WTC11 (cell line): ENCODE data around the gene SSTR1. TPM values are rescaled to one million over a fixed set of nuclear protein-coding genes. Genes with fewer than 3 reads are reported as not detected.

ENCODE experiments used
- ATAC-seq: fragments of 200-7000 bp; cut with Tn5 transposase; 2 replicates; pipeline ENCODE4 v1.10.0; 2021; ENCODE audit warnings: mild to moderate bottlenecking, moderate library complexity
- CTCF ChIA-PET: fragments of 300-600 bp; sonication (Branson Sonifier 250); formaldehyde crosslinking; loops from one replicate; lab custom pipeline; 2021; ENCODE audit warnings: antibody characterized with exemption; lab: Charles Lee
- POLR2A ChIA-PET: fragments of 350-600 bp; sonication (Branson Sonifier 250); formaldehyde crosslinking; loops from one replicate; lab custom pipeline; 2021; ENCODE audit warnings: antibody characterized with exemption; lab: Charles Lee
- DNase-seq: peaks from one replicate; pipeline ENCODE4 v3.0.0; 2021; ENCODE audit warnings: low spot score
- H3K27ac Mint-ChIP-seq: 2 replicates; pipeline ENCODE4 v1.8.0; 2021; ENCODE audit warnings: mixed read lengths
- H3K27me3 Mint-ChIP-seq: 2 replicates; pipeline ENCODE4 v1.8.0; 2021; ENCODE audit warnings: low read depth, mild to moderate bottlenecking, moderate library complexity, mixed read lengths
- H3K36me3 Mint-ChIP-seq: 2 replicates; pipeline ENCODE4 v1.8.0; 2021; ENCODE audit warnings: mixed read lengths
- H3K4me1 Mint-ChIP-seq: 2 replicates; pipeline ENCODE4 v1.8.0; 2022; ENCODE audit warnings: mixed read lengths
- H3K4me3 Mint-ChIP-seq: 2 replicates; pipeline ENCODE4 v1.8.0; 2021; ENCODE audit warnings: mild to moderate bottlenecking, moderate library complexity, mixed read lengths
- H3K9me3 Mint-ChIP-seq: 2 replicates; pipeline ENCODE4 v1.8.0; 2021; ENCODE audit warnings: mixed read lengths
- AR ChIP-seq: fragments of 250-450 bp; sonication (Bioruptor Pico); IDR thresholded peaks from 2 replicates; pipeline ENCODE4 v1.9.0; 2021; ENCODE audit warnings: mild to moderate bottlenecking
- ELF4 ChIP-seq: sonication (generic); formaldehyde crosslinking; IDR thresholded peaks from 2 replicates; pipeline ENCODE4 v1.8.1; 2022; ENCODE audit warnings: low read depth, mild to moderate bottlenecking, moderate library complexity, missing genetic modification reagents
- FOXK1 ChIP-seq: sonication (generic); formaldehyde crosslinking; IDR thresholded peaks from 2 replicates; pipeline ENCODE4 v1.8.0; 2022; ENCODE audit warnings: mild to moderate bottlenecking, moderate library complexity, missing genetic modification reagents
- IRF2 ChIP-seq: sonication (generic); formaldehyde crosslinking; IDR thresholded peaks from 2 replicates; pipeline ENCODE4 v1.8.0; 2022; ENCODE audit warnings: low read depth, missing genetic modification reagents, borderline replicate concordance
- JAZF1 ChIP-seq: fragments of 250-450 bp; sonication (Bioruptor Pico); IDR thresholded peaks from 2 replicates; pipeline ENCODE4 v1.9.0; 2021; ENCODE audit warnings: moderate library complexity, mild to moderate bottlenecking, inconsistent platforms
- MAX ChIP-seq: sonication (generic); formaldehyde crosslinking; IDR thresholded peaks from 2 replicates; pipeline ENCODE4 v1.8.0; 2022; ENCODE audit warnings: mild to moderate bottlenecking, missing genetic modification reagents
- NFATC4 ChIP-seq: fragments of 250-450 bp; sonication (Bioruptor Pico); IDR thresholded peaks from 2 replicates; pipeline ENCODE4 v1.9.0; 2021; ENCODE audit warnings: mild to moderate bottlenecking
- NR1H2 ChIP-seq: sonication (generic); formaldehyde crosslinking; IDR thresholded peaks from 2 replicates; pipeline ENCODE4 v1.9.0; 2021; ENCODE audit warnings: mild to moderate bottlenecking, moderate library complexity, missing genetic modification reagents
- NR2C2 ChIP-seq: sonication (generic); formaldehyde crosslinking; IDR thresholded peaks from 2 replicates; pipeline ENCODE4 v1.8.0; 2022; ENCODE audit warnings: mild to moderate bottlenecking, missing genetic modification reagents
- PREB ChIP-seq: sonication (generic); formaldehyde crosslinking; IDR thresholded peaks from 2 replicates; pipeline ENCODE4 v1.8.1; 2022; ENCODE audit warnings: mild to moderate bottlenecking, missing genetic modification reagents, moderate library complexity, borderline replicate concordance
- PRRX2 ChIP-seq: fragments of 250-450 bp; sonication (Bioruptor Pico); IDR thresholded peaks from 2 replicates; pipeline ENCODE4 v1.8.0; 2021; ENCODE audit warnings: mild to moderate bottlenecking
- SP1 ChIP-seq: sonication (generic); formaldehyde crosslinking; conservative IDR thresholded peaks from 2 replicates; pipeline ENCODE4 v1.8.1; 2022; ENCODE audit warnings: missing genetic modification reagents
- TEAD1 ChIP-seq: sonication (generic); formaldehyde crosslinking; IDR thresholded peaks from 2 replicates; pipeline ENCODE4 v1.8.0; 2022; ENCODE audit warnings: mild to moderate bottlenecking, missing genetic modification reagents
- TEAD4 ChIP-seq: sonication (generic); formaldehyde crosslinking; IDR thresholded peaks from 2 replicates; pipeline ENCODE4 v1.8.0; 2022; ENCODE audit warnings: mild to moderate bottlenecking, missing genetic modification reagents
- USF2 ChIP-seq: sonication (generic); formaldehyde crosslinking; IDR thresholded peaks from 2 replicates; pipeline ENCODE4 v1.8.1; 2023; ENCODE audit warnings: mild to moderate bottlenecking, missing genetic modification reagents, moderate library complexity
- ZNF232 ChIP-seq: sonication (generic); formaldehyde crosslinking; IDR thresholded peaks from 2 replicates; pipeline ENCODE4 v1.8.0; 2022; ENCODE audit warnings: mild to moderate bottlenecking, missing genetic modification reagents
- ZNF416 ChIP-seq: fragments of 250-450 bp; sonication (Bioruptor Pico); IDR thresholded peaks from 2 replicates; pipeline ENCODE4 v1.9.0; 2021; ENCODE audit warnings: mild to moderate bottlenecking, inconsistent platforms
- ZNF532 ChIP-seq: fragments of 250-450 bp; sonication (Bioruptor Pico); IDR thresholded peaks from 2 replicates; pipeline ENCODE4 v1.9.0; 2021; ENCODE audit warnings: mild to moderate bottlenecking, borderline replicate concordance
- ZNF671 ChIP-seq: fragments of 250-450 bp; sonication (Bioruptor Pico); IDR thresholded peaks from 2 replicates; pipeline ENCODE4 v1.8.0; 2021; ENCODE audit warnings: mild to moderate bottlenecking
- total RNA-seq: library from RNA; stranded (reverse); gene quantifications from 3 replicates; pipeline ENCODE4 v1.2.3, GENCODE V29; 2021
- TF ChIP-seq, protein P1 (sequence below): sonication (generic); formaldehyde crosslinking; IDR thresholded peaks from 2 replicates; pipeline ENCODE4 v1.8.1; 2022; ENCODE audit warnings: low read depth, missing genetic modification reagents, borderline replicate concordance

SSTR1 gene
- total RNA-seq, 1 experiment from 2014 or later, result 1.7 TPM

GRCh38 chr14:38205119-38205813 is 2.4 kb upstream of the SSTR1 start (continued):
- TF ChIP-seq ZNF532 (CRISPR knock-in tag), result peak; percentile 92; the same call in 1 of the 2 replicates
- TF ChIP-seq SP1 (CRISPR knock-in tag), result no peak; the same call in 1 of the 2 replicates
- peak; percentile 94 for TF ChIP-seq NFATC4 (CRISPR knock-in tag)
- TF ChIP-seq IRF2 (CRISPR knock-in tag), result no peak
- no peak for TF ChIP-seq PREB (CRISPR knock-in tag)
- no peak for TF ChIP-seq FOXK1 (CRISPR knock-in tag)
- TF ChIP-seq, protein P1, sequence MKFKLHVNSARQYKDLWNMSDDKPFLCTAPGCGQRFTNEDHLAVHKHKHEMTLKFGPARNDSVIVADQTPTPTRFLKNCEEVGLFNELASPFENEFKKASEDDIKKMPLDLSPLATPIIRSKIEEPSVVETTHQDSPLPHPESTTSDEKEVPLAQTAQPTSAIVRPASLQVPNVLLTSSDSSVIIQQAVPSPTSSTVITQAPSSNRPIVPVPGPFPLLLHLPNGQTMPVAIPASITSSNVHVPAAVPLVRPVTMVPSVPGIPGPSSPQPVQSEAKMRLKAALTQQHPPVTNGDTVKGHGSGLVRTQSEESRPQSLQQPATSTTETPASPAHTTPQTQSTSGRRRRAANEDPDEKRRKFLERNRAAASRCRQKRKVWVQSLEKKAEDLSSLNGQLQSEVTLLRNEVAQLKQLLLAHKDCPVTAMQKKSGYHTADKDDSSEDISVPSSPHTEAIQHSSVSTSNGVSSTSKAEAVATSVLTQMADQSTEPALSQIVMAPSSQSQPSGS (CRISPR knock-in tag), result no peak
- no peak for TF ChIP-seq TEAD4 (CRISPR knock-in tag)
- peak; percentile 95 for TF ChIP-seq ZNF416
- TF ChIP-seq NR1H2 (CRISPR knock-in tag), result no peak
- TF ChIP-seq MAX (CRISPR knock-in tag), result no peak
- peak; percentile 97 for TF ChIP-seq PRRX2
- no peak for TF ChIP-seq ELF4 (CRISPR knock-in tag)
- TF ChIP-seq JAZF1 (CRISPR knock-in tag), result no peak
- TF ChIP-seq NR2C2 (CRISPR knock-in tag), result no peak
- TF ChIP-seq TEAD1 (CRISPR knock-in tag), result no peak
- TF ChIP-seq ZNF232, result no peak
- TF ChIP-seq USF2 (CRISPR knock-in tag), result no peak

DNA sequence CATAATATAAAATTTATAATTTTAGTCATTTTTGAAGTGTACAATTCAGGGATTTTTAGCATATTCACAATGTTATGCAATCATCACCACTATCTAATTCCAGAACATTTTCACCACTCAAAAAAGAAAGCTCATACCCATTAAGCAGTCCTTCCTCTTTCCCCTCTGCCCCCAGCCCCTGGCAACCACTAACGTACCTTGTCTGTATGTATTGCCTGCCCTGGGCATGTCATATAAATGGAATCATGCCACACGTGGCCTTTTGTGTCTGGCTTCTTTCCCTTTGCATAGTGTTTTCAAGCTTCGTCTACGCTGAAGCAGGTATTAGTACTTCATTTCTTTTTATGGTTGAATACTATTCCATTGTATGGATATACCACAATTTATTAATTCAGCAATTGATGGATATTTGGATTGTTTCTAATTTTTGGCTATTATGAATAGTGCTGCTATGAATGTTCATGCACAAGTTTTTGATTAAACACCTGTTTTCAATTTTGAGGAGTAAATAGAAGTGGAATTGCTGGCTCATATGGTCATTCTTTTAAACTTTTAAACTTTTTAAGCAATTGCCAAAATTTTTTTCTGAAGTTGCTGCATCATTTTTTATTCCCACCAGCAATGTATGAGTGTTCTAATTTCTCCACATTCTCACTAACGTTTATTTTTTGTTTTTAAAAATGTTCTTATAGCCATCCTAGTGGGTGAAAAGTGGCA is 1.6 kb upstream of the SSTR1 start:
- ATAC-seq (no peak), DNase-seq (no peak)
- H3K36me3 Mint-ChIP-seq, result peaks cover 6% of the 10 kb centered on the region
- ChIA-PET CTCF (no interaction called here), POLR2A (interaction anchor here (1.1 kb wide), 1 partner anchor 49 kb away, joined by 3 read pairs; no protein-coding TSS in a partner anchor)
- H3K9me3 Mint-ChIP-seq, result peaks cover 7% of the 10 kb centered on the region
- H3K4me3 Mint-ChIP-seq, result no peak overlapping the region
- peaks cover 51% of the 10 kb centered on the region for H3K4me1 Mint-ChIP-seq
- H3K27me3 Mint-ChIP-seq, result peaks cover 69% of the 10 kb centered on the region
- no peak overlapping the region for H3K27ac Mint-ChIP-seq
- TF ChIP-seq ZNF416 (peak; percentile 98), PRRX2 (peak; percentile 93; the same call in 1 of the 2 replicates), ZNF232 (no peak), ZNF671 (CRISPR knock-in tag) (peak; percentile 95), AR (CRISPR knock-in tag) (peak; percentile 98)
